Testis (tissue), 3 donors: ENCODE measurements around the gene SLMAP. TPM values are rescaled to one million over a fixed set of nuclear protein-coding genes. Genes with fewer than 3 reads are reported as not detected.

Experiments
- DNase-seq: peaks from one replicate; pipeline ENCODE4 v3.0.0-alpha.2; 2019
- H3K27ac ChIP-seq, 2 donors: fragments of 200-600 bp; sonication (generic); one replicate each; pipeline ENCODE4 v1.5.1; 2019
- H3K27me3 ChIP-seq: fragments of 200-600 bp; sonication (generic); one replicate; pipeline ENCODE4 v1.5.1; 2019
- H3K36me3 ChIP-seq: fragments of 200-600 bp; sonication (generic); one replicate; pipeline ENCODE4 v1.5.1; 2017; ENCODE audit warnings: low read depth; ENCODE audit errors: missing control alignments
- H3K4me1 ChIP-seq: fragments of 200-600 bp; sonication (generic); one replicate; pipeline ENCODE4 v1.5.1; 2019
- H3K4me3 ChIP-seq, 2 donors: fragments of 200-600 bp; sonication (generic); one replicate each; pipeline ENCODE4 v1.5.1; 2017 to 2019
- H3K9me3 ChIP-seq: fragments of 200-600 bp; sonication (generic); one replicate; pipeline ENCODE4 v1.5.1; 2017
- POLR2A ChIP-seq: fragments of 450-650 bp; IDR thresholded peaks from one replicate; pipeline ENCODE4 v1.6.1; 2017; ENCODE audit warnings: antibody characterized with exemption, mild to moderate bottlenecking, moderate library complexity
- WGBS, 2 donors: methylation state at CpG; one replicate each; pipeline ENCODE4 v1.1.5; 2018; 5-methylcytosine and 5-hydroxymethylcytosine counted together
- intact Hi-C: fragments of 100-400 bp; cut with DNase I; formaldehyde crosslinking; loops from one replicate; pipeline ENCODE4 v1.15.1; 2023; ENCODE audit warnings: low total_unique reads
- polyA plus RNA-seq: library from polyadenylated mRNA; stranded (reverse); fragments of 350-450 nt; fragmentation: Illumina TruSeq; extraction: RNeasy Lipid Tissue Mini Kit (QIAGEN cat#74804); gene quantifications from one replicate; pipeline ENCODE4 v1.2.3, GENCODE V29; 2014; ENCODE audit warnings: low read depth, low replicate concordance; ENCODE audit not compliant: insufficient read depth
- total RNA-seq, 2 donors: library from RNA; depleted of rRNA; stranded (reverse); fragments of >200 nt; gene quantifications; one replicate each; pipeline ENCODE4 v1.2.3, GENCODE V29; 2016
- TF ChIP-seq, protein P1 (sequence below), 3 experiments: fragments of 450-650 bp in 2 of 3; fragments of 200-600 bp in 1 of 3; sonication (generic) in 1 of 3; IDR thresholded peaks; one replicate each; pipeline ENCODE4 v1.5.1; 2016 to 2019; ENCODE audit warnings: antibody characterized with exemption in 3 of 3, mild to moderate bottlenecking in 2 of 3, moderate library complexity in 1 of 3

The SLMAP gene
- total and polyA plus RNA-seq, 3 donors from 2014 or later, result 58.8 to 126 (median 120) TPM

DNA sequence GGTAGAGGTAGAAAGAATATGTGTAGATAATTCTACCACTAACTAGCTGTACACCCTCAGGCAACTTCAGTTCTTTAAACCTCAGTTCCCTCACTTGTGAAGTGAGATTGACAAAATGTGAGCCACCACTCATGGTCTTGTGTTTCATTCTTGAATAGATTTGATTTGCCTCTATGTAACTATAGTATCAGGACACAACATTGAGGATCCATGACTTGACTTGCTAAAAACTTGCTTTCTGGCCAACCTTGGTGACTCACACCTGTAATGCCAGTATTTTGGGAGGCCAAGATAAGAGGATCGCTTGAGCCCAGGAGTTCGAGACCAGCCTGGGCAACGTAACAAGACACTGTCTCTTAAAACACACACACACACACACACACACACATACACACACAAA lies 136.3 kb downstream of the SLMAP start:
- intact Hi-C loops, result no loop called here
- Histone ChIP-seq H3K9me3 (no peaks in the 10 kb centered on the region), H3K4me1 (no peaks in the 10 kb centered on the region), H3K27me3 (no peaks in the 10 kb centered on the region), H3K36me3 (no peaks in the 10 kb centered on the region), H3K27ac (peak overlapping the region in 1 of 2 donors; percentile 77), H3K4me3 (no peak overlapping the region)
- no peak for TF ChIP-seq POLR2A
- TF ChIP-seq, protein P1, sequence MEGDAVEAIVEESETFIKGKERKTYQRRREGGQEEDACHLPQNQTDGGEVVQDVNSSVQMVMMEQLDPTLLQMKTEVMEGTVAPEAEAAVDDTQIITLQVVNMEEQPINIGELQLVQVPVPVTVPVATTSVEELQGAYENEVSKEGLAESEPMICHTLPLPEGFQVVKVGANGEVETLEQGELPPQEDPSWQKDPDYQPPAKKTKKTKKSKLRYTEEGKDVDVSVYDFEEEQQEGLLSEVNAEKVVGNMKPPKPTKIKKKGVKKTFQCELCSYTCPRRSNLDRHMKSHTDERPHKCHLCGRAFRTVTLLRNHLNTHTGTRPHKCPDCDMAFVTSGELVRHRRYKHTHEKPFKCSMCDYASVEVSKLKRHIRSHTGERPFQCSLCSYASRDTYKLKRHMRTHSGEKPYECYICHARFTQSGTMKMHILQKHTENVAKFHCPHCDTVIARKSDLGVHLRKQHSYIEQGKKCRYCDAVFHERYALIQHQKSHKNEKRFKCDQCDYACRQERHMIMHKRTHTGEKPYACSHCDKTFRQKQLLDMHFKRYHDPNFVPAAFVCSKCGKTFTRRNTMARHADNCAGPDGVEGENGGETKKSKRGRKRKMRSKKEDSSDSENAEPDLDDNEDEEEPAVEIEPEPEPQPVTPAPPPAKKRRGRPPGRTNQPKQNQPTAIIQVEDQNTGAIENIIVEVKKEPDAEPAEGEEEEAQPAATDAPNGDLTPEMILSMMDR (IDR thresholded peaks at IDR 0.05), result no peak
- 87 to 94% methylated on average over 3 of the region's 3 CpGs for WGBS, 2 donors
- DNase-seq, result no peak

DNA sequence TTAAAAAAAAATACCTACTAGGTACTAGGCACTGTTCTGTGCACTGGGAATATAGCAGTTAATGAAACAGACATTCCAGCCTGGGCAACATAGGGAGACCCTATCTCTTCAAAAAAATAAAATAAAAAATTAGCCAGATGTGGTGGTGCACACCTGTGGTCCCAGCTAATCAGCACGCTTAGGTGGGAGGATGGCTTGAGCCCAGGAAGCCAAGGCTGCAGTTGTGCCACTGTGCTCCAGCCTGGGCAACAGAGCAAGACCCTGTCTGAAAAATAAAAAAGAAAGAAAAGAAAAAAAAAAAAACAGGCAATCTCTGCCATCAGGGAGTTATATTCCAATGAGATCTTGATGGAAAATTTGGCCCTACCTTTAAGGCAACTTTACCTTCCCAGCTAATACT lies 137.0 kb downstream of the SLMAP start:
- 85 to 96% methylated on average over 1 of the region's 1 CpG for WGBS, 2 donors
- intact Hi-C loops, result no loop called here
- no peaks in the 10 kb centered on the region for H3K9me3 ChIP-seq
- H3K4me1 ChIP-seq, result no peaks in the 10 kb centered on the region
- H3K4me3 ChIP-seq, result no peak overlapping the region
- TF ChIP-seq, protein P1 (IDR thresholded peaks at IDR 0.05), result no peak
- no peak for TF ChIP-seq POLR2A
- H3K27ac ChIP-seq, result peak overlapping the region; percentile 75 to 77
- H3K36me3 ChIP-seq, result no peaks in the 10 kb centered on the region
- DNase-seq, result no peak
- H3K27me3 ChIP-seq, result no peaks in the 10 kb centered on the region

DNA sequence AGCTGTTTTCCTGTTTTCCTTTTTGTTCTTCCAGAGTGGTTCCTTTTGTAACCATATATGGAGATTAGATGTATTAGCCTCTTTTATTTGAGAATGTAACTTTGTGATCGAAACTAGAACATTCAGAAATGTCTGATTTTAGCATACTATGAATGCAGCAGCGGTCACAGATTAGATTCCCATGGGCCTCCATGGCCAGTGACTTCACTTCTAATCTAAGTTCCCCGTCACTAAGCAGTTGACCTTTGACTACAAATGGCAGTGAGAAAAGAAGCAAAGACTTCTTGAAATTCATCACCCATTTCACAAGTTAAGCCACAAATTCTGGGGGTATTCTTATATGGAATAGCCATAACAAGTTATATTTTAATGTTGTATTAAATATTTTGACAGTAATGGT lies 137.6 kb downstream of the SLMAP start:
- WGBS, 2 donors, result 31 to 40% methylated on average over 3 of the region's 3 CpGs
- Histone ChIP-seq H3K36me3 (no peaks in the 10 kb centered on the region), H3K27me3 (no peaks in the 10 kb centered on the region), H3K4me1 (no peaks in the 10 kb centered on the region), H3K9me3 (no peaks in the 10 kb centered on the region), H3K4me3 (no peak overlapping the region), H3K27ac (peak overlapping the region; percentile 75 to 77)
- intact Hi-C loops, result no loop called here
- DNase-seq, result peak; percentile 67
- TF ChIP-seq, protein P1 (IDR thresholded peaks at IDR 0.05), result no peak
- TF ChIP-seq POLR2A, result no peak

DNA sequence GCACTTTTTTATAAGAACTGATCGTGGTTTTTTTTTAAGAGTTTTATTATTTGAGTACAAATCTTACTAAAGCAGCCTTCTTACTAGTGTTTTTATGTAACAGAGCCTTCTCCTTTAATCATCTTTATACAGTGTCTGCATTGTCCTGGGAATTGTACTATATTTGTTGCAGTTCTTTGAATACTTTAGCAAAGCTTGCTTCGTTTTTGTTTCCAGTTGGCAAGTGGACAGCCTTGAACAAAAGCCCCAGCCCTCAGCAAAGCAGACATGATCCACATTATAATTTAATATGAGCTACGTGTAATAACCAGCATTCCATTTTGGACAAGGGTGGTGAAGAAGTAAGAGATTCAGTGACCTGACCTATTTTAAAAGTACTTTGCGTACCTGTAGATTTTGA lies 139.9 kb downstream of the SLMAP start:
- peak overlapping the region in 1 of 2 donors; percentile 51 for H3K4me3 ChIP-seq
- WGBS, 2 donors, result 31 to 34% methylated on average over 4 of the region's 4 CpGs
- H3K36me3 ChIP-seq, result no peaks in the 10 kb centered on the region
- no peaks in the 10 kb centered on the region for H3K27me3 ChIP-seq
- DNase-seq, result peak; percentile 83
- peaks cover 5% of the 10 kb centered on the region for H3K4me1 ChIP-seq
- H3K27ac ChIP-seq, result peak overlapping the region; percentile 77 to 79
- intact Hi-C loops, result no loop called here
- H3K9me3 ChIP-seq, result no peaks in the 10 kb centered on the region
- TF ChIP-seq, protein P1 (IDR thresholded peaks at IDR 0.05), result no peak
- no peak for TF ChIP-seq POLR2A

DNA sequence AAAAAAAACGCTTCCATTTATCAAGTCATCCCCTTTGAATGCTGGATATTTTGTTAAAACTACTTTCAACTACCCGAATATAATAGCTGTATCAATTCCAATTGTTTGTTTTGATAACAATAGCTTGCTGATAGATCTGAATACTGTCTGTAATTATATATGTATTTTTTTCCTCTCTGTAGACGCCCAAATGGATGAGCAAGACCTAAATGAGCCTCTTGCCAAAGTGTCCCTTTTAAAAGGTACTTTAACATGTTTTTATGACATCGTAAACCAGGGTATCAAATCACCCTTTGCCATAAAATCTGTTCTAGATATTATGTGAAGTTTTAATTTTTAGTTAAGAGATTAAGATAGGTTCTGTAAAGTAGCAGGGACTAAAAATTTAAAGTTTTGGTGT lies 140.6 kb downstream of the SLMAP start:
- 35 to 53% methylated on average over 4 of the region's 4 CpGs for WGBS, 2 donors
- intact Hi-C loops, result no loop called here
- no peaks in the 10 kb centered on the region for H3K36me3 ChIP-seq
- DNase-seq, result no peak
- no peaks in the 10 kb centered on the region for H3K9me3 ChIP-seq
- peaks cover 5% of the 10 kb centered on the region for H3K4me1 ChIP-seq
- no peak for TF ChIP-seq POLR2A
- TF ChIP-seq, protein P1 (IDR thresholded peaks at IDR 0.05), result no peak
- peak overlapping the region; percentile 5 to 51 for H3K4me3 ChIP-seq
- H3K27ac ChIP-seq, result peak overlapping the region; percentile 77 to 79
- H3K27me3 ChIP-seq, result no peaks in the 10 kb centered on the region
